BLaER1 (cell line): Measurements from ENCODE around the gene KPNA3.
A peak's percentile ranks its signal among the peaks of the same experiment; 100 is the strongest.

Source experiments
- H3K27ac ChIP-seq: shearing (Covaris generic); formaldehyde crosslinking; 2 replicates; pipeline ENCODE4 v1.8.1; 2022
- H3K27me3 ChIP-seq: shearing (Covaris generic); formaldehyde crosslinking; 2 replicates; pipeline ENCODE4 v1.8.1; 2022
- H3K36me3 ChIP-seq: shearing (Covaris generic); formaldehyde crosslinking; 2 replicates; pipeline ENCODE4 v1.8.1; 2022
- H3K4me1 ChIP-seq: shearing (Covaris generic); formaldehyde crosslinking; 2 replicates; pipeline ENCODE4 v1.8.1; 2022
- H3K4me2 ChIP-seq: shearing (Covaris generic); formaldehyde crosslinking; 2 replicates; pipeline ENCODE4 v1.8.1; 2022
- H3K4me3 ChIP-seq: shearing (Covaris generic); formaldehyde crosslinking; 2 replicates; pipeline ENCODE4 v1.8.1; 2022
- H3K9ac ChIP-seq: shearing (Covaris generic); formaldehyde crosslinking; 2 replicates; pipeline ENCODE4 v1.8.1; 2022
- H3K9me3 ChIP-seq: shearing (Covaris generic); formaldehyde crosslinking; 2 replicates; pipeline ENCODE4 v1.8.1; 2022
- H4K20me1 ChIP-seq: shearing (Covaris generic); formaldehyde crosslinking; 2 replicates; pipeline ENCODE4 v1.8.1; 2022
- Cebpa-rat ChIP-seq: shearing (Covaris generic); IDR thresholded peaks from 2 replicates; pipeline ENCODE4 v1.8.1; 2022

KPNA3 gene

DNA sequence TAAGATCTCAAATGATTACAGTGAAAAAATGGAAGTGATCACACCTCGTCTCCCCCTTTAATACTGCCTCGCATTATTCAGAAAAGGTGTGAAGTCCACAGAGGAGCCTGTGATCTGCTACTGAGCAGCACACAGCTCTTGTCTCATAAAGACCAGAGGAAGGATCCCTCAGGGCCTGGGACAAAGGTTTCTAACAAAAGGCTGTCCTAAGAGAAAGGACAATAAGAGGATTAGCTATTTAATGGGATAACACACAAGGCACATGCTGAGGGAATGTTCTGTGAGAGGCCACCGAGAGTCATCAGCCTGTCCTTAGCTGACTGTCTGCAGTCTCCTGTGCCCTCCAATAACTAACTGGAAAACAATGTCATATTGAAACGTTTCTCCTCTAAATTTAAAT lies 127.9 kb downstream of the KPNA3 start:
- H4K20me1 ChIP-seq = peaks cover 23% of the 10 kb centered on the region; the same call in 1 of the 2 replicates
- no peaks in the 10 kb centered on the region for H3K27me3 ChIP-seq
- no peak overlapping the region for H3K4me3 ChIP-seq
- no peak overlapping the region for H3K9ac ChIP-seq
- no peak overlapping the region for H3K27ac ChIP-seq
- no peak overlapping the region for H3K4me2 ChIP-seq
- no peaks in the 10 kb centered on the region for H3K9me3 ChIP-seq
- no peak for TF ChIP-seq Cebpa-rat
- H3K36me3 ChIP-seq = peaks cover 95% of the 10 kb centered on the region
- H3K4me1 ChIP-seq = no peaks in the 10 kb centered on the region

DNA sequence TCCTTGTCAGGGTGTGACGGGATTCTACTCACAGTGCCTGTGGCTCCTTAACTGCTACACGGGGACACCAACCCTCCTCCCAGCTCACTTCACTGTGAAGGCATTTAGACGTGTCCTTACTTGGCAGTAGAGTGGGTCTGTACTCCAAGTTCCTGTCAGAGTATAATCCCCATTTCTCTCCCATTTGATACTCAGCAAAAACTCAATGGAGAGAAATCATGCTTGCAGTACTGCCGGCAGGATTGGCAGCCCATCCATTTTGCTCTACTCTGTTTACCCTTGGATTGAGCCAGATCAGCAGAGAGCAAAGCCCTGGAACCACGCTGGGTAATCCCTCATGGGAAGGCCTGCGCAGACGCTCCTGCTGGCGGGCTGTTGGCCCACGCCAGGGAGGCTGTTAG lies 135.2 kb downstream of the KPNA3 start:
- no peak overlapping the region for H3K9ac ChIP-seq
- 0 out of 2 replicates have a peak, but pooled peaks cover 7% of the 10 kb centered on the region for H4K20me1 ChIP-seq
- H3K27ac ChIP-seq = no peak overlapping the region
- no peaks in the 10 kb centered on the region for H3K27me3 ChIP-seq
- H3K36me3 ChIP-seq = peaks cover 70% of the 10 kb centered on the region
- H3K9me3 ChIP-seq = no peaks in the 10 kb centered on the region
- no peak for TF ChIP-seq Cebpa-rat
- H3K4me3 ChIP-seq = no peak overlapping the region
- H3K4me1 ChIP-seq = peaks cover 19% of the 10 kb centered on the region
- H3K4me2 ChIP-seq = no peak overlapping the region

DNA sequence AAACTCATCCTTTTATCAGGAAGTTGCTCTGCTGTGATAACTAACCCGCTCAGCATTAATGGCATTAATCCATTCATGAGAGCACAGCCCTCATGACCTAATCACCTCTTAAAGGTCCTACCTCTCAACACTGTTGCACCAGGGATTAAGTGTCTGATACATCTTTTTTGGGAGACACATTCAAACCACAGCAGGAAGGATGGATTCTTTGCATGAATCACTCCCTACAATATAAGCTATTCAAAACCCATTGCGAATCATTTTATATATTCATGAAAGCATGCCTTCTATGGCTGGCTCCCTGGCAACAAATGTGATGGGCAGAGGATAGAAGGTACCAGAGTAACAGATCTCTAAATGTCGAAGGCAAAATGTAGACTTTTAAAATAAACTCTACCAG lies 136.6 kb downstream of the KPNA3 start:
- Histone ChIP-seq H3K4me2 (no peak overlapping the region), H3K9ac (no peak overlapping the region), H4K20me1 (no peaks in the 10 kb centered on the region), H3K27ac (no peak overlapping the region), H3K4me1 (peaks cover 26% of the 10 kb centered on the region), H3K36me3 (peaks cover 57% of the 10 kb centered on the region), H3K9me3 (no peaks in the 10 kb centered on the region), H3K27me3 (no peaks in the 10 kb centered on the region), H3K4me3 (no peak overlapping the region)
- TF ChIP-seq Cebpa-rat = no peak

DNA sequence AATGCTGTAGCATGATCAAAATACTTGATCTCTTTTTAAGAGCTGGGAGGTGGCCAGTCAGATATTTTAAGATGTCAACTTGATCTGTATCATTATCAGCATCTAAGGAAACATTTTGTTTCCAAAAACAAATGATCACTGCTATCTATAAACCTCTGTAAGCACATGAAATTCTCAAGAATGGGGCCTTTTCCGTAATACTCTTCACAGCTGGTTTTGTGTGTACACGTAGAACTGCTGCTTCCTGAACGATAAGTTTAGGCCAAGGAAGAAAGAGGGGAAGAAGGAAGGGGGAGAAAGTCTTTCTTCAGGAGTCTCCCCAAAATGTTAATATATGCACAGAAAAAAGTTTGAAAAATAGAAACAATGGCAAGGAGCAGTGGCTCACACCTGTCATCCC lies 138.5 kb downstream of the KPNA3 start:
- no peak overlapping the region for H3K9ac ChIP-seq
- H3K36me3 ChIP-seq = peaks cover 44% of the 10 kb centered on the region
- TF ChIP-seq Cebpa-rat = no peak
- no peak overlapping the region for H3K27ac ChIP-seq
- no peak overlapping the region for H3K4me2 ChIP-seq
- no peaks in the 10 kb centered on the region for H4K20me1 ChIP-seq
- H3K27me3 ChIP-seq = no peaks in the 10 kb centered on the region
- H3K4me3 ChIP-seq = no peak overlapping the region
- H3K4me1 ChIP-seq = peaks cover 26% of the 10 kb centered on the region
- no peaks in the 10 kb centered on the region for H3K9me3 ChIP-seq

DNA sequence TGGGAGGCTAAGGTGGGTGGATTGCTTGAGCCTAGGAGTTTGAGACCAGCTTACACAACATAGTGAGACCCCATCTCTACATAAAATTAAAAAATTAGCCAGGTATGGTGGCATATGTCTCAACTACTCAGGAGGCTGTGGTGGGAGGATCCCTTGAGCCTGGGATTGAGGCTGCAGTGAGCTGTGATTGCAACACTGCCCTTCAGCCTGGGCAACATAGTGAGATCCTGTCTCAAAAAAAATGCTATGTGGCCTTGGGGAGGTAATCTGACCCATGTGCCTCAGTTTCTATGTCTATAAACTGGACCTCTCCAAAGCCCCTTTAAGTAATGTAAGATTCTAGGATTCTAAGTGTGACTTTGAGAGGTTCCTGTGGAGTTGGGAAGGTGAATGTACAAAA lies 139.0 kb downstream of the KPNA3 start:
- H3K27ac ChIP-seq = no peak overlapping the region
- H4K20me1 ChIP-seq = no peaks in the 10 kb centered on the region
- H3K27me3 ChIP-seq = no peaks in the 10 kb centered on the region
- H3K4me1 ChIP-seq = peaks cover 26% of the 10 kb centered on the region
- H3K4me2 ChIP-seq = peak overlapping the region; percentile 49
- peaks cover 38% of the 10 kb centered on the region for H3K36me3 ChIP-seq
- H3K4me3 ChIP-seq = no peak overlapping the region
- no peak overlapping the region for H3K9ac ChIP-seq
- H3K9me3 ChIP-seq = no peaks in the 10 kb centered on the region
- no peak for TF ChIP-seq Cebpa-rat

DNA sequence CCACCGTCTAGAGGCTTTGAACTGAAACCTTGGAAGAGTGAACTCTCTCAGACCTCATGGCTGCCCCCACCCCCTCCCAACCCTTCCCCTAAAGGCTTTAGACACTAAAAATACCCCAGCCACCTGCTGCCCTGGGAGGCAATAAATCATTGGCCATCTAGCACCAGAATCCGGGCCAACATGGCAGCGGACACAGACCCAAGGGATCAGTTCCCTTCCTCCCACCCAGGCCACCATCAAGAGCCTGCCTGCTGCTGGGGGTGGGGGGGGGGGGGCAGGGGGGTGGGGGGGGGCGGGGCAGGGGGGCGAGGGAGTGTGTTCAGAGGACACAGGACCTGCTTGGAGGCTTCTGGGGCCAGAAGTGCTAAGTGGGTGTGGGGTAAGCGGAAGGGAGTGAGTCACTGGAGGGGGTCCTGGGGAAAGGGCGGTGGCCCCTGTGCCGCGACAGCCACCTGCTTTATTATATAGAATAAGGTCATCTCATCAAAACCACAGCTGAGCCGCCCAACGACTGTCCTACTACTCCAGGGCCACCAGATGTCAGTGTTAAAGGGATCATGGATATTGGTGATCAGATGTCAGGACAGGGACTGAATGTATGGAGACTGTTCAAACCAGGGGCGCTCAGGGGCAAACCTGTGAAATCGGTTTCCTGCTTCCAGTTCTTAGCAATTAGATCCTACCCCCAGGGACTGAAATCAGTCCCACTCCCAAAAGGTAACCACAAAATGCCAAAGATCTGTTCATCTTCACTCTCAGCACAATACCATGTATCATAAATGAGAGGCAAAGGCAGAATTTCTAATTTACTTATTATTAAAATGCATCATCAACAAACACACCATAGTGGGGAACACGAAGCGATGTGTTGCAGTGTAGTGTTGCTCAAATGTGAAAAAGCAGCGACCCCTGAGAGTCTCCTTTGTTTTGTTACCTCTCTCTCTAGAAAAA lies 139.9 kb downstream of the KPNA3 start:
- Histone ChIP-seq H3K27me3 (no peaks in the 10 kb centered on the region), H3K4me2 (peak overlapping the region; percentile 49), H3K36me3 (peaks cover 30% of the 10 kb centered on the region), H3K9ac (no peak overlapping the region), H3K9me3 (no peaks in the 10 kb centered on the region), H4K20me1 (no peaks in the 10 kb centered on the region), H3K27ac (peak overlapping the region; percentile 60), H3K4me3 (no peak overlapping the region), H3K4me1 (peaks cover 26% of the 10 kb centered on the region)
- TF ChIP-seq Cebpa-rat = no peak

DNA sequence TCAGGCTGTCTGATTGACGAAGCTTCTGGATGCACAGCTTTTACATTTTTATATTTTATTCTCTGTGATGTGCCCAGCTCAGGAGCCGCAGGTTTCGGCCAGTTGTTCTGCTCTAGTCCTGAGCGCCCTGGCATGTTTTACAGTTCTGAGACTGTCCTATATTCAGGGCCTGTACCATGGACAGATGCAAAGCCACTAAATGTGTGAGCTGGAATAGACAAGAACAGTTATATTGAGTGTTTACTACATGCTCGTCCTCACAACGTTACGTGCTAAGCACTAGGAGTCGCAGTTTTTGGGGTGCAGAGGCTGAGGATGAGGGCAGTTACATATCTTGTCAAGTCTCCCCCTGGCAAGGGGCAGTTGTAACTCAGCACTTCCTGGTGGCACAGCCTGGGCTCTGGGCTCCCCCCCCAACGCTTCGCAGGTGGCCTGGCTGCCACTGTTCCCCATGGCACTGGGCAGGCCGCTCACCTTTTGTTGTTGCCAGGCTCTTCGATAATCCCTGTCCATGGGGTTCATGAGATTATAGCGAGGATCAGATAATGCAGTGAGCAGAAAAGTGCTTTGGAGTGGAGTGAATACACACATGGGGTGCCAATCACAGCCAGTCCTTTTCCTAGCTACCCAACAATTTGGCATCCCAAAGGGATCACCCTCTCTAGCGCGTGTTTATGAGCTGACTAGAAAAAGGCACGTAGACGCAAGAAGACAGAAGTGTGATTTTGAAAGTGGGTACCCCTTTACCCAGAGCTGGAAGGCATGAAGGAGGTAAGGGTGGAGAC lies 140.7 kb downstream of the KPNA3 start:
- no peak for TF ChIP-seq Cebpa-rat
- no peak overlapping the region for H3K9ac ChIP-seq
- no peak overlapping the region for H3K4me3 ChIP-seq
- no peaks in the 10 kb centered on the region for H3K27me3 ChIP-seq
- no peaks in the 10 kb centered on the region for H4K20me1 ChIP-seq
- no peaks in the 10 kb centered on the region for H3K9me3 ChIP-seq
- peak overlapping the region; percentile 49 for H3K4me2 ChIP-seq
- peaks cover 26% of the 10 kb centered on the region for H3K4me1 ChIP-seq
- peaks cover 21% of the 10 kb centered on the region for H3K36me3 ChIP-seq
- peak overlapping the region; percentile 60 for H3K27ac ChIP-seq

DNA sequence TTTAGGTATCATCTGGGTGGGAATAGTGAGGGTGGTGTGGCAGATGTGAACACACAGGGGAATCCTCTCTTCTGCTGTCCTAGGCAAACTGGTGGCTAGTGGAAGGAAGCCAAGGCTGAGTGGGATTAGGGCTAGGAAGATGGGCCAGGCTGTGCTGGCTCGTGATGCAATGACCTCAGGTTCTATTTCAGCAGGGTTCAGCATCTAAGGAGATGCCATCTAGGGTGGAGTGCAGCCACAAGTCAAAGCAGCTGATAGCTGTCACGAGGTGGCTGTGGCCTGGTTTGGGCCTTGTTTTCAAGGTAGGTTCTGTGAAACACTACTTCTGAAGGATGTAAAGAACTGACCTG lies 142.5 kb downstream of the KPNA3 start:
- Histone ChIP-seq H3K27me3 (no peaks in the 10 kb centered on the region), H3K9ac (no peak overlapping the region), H3K27ac (no peak overlapping the region), H3K4me3 (no peak overlapping the region), H3K9me3 (no peaks in the 10 kb centered on the region), H3K36me3 (peaks cover 8% of the 10 kb centered on the region; the same call in 1 of the 2 replicates), H3K4me2 (no peak overlapping the region), H4K20me1 (no peaks in the 10 kb centered on the region), H3K4me1 (peaks cover 40% of the 10 kb centered on the region)
- TF ChIP-seq Cebpa-rat = no peak
